H1 (cell line): Measurements from ENCODE around the gene RPL28. TPM values are rescaled to one million over a fixed set of nuclear protein-coding genes. Genes with fewer than 3 reads are reported as not detected.

Experiments used
- NRF1 ChIP-seq: IDR thresholded peaks from 2 replicates; pipeline ENCODE4 v1.6.1; 2011; ENCODE audit warnings: mild to moderate bottlenecking, low read depth, low read length, improper control_type of control experiment
- SIRT6 ChIP-seq: IDR thresholded peaks from one replicate; pipeline ENCODE4 v1.7.1; 2012; ENCODE audit warnings: low read length, inconsistent platforms
- polyA plus RNA-seq, 7 experiments: library from polyadenylated mRNA; depleted of rRNA in 3 of 7; stranded (reverse) in 5 of 7; unstranded in 2 of 7; fragments of >200 nt in 5 of 7; fragments of 200-250 nt in 2 of 7; gene quantifications; 1 replicate in 5 of 7; 2 replicates in 1 of 7; 4 replicates in 1 of 7; pipeline versions ENCODE4 v1.2.1 to v1.2.3, GENCODE V29; 2011 to 2013; ENCODE audit warnings: missing spikeins in 2 of 7, mixed read lengths in 2 of 7
- total RNA-seq: library from RNA; stranded (reverse); fragmentation: NEBNext Ultra II Directional; extraction: Animal tissue kit (Norgen Biotek cat#: 25700); gene quantifications from 2 replicates; pipeline ENCODE4 v1.2.1, GENCODE V29; 2021
- TF ChIP-seq, protein P1 (sequence below): fragments of 300-600 bp; sonication (generic); IDR thresholded peaks from 2 replicates; pipeline ENCODE4 v1.7.1; 2012; ENCODE audit warnings: low read length, moderate library complexity, mild to moderate bottlenecking, inconsistent platforms; ENCODE audit not compliant: insufficient replicate concordance

RPL28 gene
- total and polyA plus RNA-seq, 2 of the 8 experiments (the other 6 are each of a cell fraction or from before 2014, with no cell fraction given) = 2,123 to 8,402 TPM

DNA sequence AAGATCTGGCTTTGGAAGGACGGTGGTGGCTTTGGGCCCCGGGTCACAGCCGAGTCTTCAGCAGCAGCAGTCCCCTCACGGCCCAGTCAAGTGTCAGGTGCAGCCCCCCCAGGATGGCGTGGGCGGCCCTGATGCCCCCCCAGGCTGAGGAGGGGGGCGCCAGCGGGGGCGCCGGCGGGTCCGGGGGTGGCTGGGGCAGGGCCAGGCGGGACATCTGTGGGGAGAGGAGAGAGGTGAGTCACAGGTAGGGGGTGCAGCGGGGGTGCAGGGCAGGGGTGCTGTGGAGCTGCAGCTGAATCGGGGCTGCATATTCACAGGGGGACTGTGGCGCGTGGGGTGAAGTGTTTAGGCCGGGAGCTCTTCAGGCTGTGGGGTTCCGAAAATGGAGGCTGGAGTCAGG lies 19.8 kb upstream of the RPL28 start (continued):
- no peak for TF ChIP-seq SIRT6
- TF ChIP-seq NRF1 = no peak
- TF ChIP-seq, protein P1, sequence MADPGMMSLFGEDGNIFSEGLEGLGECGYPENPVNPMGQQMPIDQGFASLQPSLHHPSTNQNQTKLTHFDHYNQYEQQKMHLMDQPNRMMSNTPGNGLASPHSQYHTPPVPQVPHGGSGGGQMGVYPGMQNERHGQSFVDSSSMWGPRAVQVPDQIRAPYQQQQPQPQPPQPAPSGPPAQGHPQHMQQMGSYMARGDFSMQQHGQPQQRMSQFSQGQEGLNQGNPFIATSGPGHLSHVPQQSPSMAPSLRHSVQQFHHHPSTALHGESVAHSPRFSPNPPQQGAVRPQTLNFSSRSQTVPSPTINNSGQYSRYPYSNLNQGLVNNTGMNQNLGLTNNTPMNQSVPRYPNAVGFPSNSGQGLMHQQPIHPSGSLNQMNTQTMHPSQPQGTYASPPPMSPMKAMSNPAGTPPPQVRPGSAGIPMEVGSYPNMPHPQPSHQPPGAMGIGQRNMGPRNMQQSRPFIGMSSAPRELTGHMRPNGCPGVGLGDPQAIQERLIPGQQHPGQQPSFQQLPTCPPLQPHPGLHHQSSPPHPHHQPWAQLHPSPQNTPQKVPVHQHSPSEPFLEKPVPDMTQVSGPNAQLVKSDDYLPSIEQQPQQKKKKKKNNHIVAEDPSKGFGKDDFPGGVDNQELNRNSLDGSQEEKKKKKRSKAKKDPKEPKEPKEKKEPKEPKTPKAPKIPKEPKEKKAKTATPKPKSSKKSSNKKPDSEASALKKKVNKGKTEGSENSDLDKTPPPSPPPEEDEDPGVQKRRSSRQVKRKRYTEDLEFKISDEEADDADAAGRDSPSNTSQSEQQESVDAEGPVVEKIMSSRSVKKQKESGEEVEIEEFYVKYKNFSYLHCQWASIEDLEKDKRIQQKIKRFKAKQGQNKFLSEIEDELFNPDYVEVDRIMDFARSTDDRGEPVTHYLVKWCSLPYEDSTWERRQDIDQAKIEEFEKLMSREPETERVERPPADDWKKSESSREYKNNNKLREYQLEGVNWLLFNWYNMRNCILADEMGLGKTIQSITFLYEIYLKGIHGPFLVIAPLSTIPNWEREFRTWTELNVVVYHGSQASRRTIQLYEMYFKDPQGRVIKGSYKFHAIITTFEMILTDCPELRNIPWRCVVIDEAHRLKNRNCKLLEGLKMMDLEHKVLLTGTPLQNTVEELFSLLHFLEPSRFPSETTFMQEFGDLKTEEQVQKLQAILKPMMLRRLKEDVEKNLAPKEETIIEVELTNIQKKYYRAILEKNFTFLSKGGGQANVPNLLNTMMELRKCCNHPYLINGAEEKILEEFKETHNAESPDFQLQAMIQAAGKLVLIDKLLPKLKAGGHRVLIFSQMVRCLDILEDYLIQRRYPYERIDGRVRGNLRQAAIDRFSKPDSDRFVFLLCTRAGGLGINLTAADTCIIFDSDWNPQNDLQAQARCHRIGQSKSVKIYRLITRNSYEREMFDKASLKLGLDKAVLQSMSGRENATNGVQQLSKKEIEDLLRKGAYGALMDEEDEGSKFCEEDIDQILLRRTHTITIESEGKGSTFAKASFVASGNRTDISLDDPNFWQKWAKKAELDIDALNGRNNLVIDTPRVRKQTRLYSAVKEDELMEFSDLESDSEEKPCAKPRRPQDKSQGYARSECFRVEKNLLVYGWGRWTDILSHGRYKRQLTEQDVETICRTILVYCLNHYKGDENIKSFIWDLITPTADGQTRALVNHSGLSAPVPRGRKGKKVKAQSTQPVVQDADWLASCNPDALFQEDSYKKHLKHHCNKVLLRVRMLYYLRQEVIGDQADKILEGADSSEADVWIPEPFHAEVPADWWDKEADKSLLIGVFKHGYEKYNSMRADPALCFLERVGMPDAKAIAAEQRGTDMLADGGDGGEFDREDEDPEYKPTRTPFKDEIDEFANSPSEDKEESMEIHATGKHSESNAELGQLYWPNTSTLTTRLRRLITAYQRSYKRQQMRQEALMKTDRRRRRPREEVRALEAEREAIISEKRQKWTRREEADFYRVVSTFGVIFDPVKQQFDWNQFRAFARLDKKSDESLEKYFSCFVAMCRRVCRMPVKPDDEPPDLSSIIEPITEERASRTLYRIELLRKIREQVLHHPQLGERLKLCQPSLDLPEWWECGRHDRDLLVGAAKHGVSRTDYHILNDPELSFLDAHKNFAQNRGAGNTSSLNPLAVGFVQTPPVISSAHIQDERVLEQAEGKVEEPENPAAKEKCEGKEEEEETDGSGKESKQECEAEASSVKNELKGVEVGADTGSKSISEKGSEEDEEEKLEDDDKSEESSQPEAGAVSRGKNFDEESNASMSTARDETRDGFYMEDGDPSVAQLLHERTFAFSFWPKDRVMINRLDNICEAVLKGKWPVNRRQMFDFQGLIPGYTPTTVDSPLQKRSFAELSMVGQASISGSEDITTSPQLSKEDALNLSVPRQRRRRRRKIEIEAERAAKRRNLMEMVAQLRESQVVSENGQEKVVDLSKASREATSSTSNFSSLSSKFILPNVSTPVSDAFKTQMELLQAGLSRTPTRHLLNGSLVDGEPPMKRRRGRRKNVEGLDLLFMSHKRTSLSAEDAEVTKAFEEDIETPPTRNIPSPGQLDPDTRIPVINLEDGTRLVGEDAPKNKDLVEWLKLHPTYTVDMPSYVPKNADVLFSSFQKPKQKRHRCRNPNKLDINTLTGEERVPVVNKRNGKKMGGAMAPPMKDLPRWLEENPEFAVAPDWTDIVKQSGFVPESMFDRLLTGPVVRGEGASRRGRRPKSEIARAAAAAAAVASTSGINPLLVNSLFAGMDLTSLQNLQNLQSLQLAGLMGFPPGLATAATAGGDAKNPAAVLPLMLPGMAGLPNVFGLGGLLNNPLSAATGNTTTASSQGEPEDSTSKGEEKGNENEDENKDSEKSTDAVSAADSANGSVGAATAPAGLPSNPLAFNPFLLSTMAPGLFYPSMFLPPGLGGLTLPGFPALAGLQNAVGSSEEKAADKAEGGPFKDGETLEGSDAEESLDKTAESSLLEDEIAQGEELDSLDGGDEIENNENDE = no peak
